Natural killer cell (primary cell): ENCODE data around the gene HECTD4. TPM values are rescaled to one million over a fixed set of nuclear protein-coding genes. Genes with fewer than 3 reads are reported as not detected.
"Not testable (repeated sequence)": the region's sequence is repeated elsewhere in the genome, so short reads cannot be mapped to it uniquely, and the experiment has no call there.

Experiments used
- ATAC-seq, 3 donors: fragments of 150-1000 bp in 2 of 3; fragments of 200-7000 bp in 1 of 3; cut with Tn5 transposase; 1 replicate in 1 of 3; 2 replicates in 2 of 3; pipeline ENCODE4 v1.10.0; 2021; ENCODE audit warnings: mild to moderate bottlenecking in 2 of 3, moderate library complexity in 2 of 3
- DNase-seq, 2 donors: peaks; one replicate each; pipeline versions ENCODE4 v3.0.0 to v3.0.0-alpha.2; 2013 to 2021; ENCODE audit warnings: mixed read lengths in 1 of 2
- H3K27ac ChIP-seq: one replicate; pipeline ENCODE4 v1.5.1; 2013; ENCODE audit warnings: mild to moderate bottlenecking, low read length
- H3K27me3 ChIP-seq: one replicate; pipeline ENCODE4 v1.6.1; 2013; ENCODE audit warnings: low read length; ENCODE audit not compliant: control insufficient read depth, insufficient read depth
- H3K36me3 ChIP-seq: one replicate; pipeline ENCODE4 v1.6.1; 2013; ENCODE audit warnings: low read length; ENCODE audit not compliant: control insufficient read depth, insufficient read depth
- H3K4me1 ChIP-seq: one replicate; pipeline ENCODE4 v1.6.1; 2013; ENCODE audit warnings: low read length; ENCODE audit not compliant: control insufficient read depth, insufficient read depth
- H3K4me3 ChIP-seq: one replicate; pipeline ENCODE4 v1.5.1; 2013; ENCODE audit warnings: low read length
- H3K9me3 ChIP-seq: one replicate; pipeline ENCODE4 v1.6.1; 2013; ENCODE audit warnings: low read length; ENCODE audit not compliant: control insufficient read depth, insufficient read depth
- H3K27ac Mint-ChIP-seq, 2 donors: one replicate each; pipeline ENCODE4 v1.8.0; 2022; ENCODE audit warnings: mild to moderate bottlenecking in 2 of 2, mixed read lengths in 2 of 2, moderate library complexity in 1 of 2
- H3K27me3 Mint-ChIP-seq, 2 donors: one replicate each; pipeline ENCODE4 v1.8.0; 2022; ENCODE audit warnings: low read depth in 2 of 2, mixed read lengths in 2 of 2
- H3K36me3 Mint-ChIP-seq: one replicate; pipeline ENCODE4 v1.8.0; 2022; ENCODE audit warnings: mixed read lengths
- H3K4me1 Mint-ChIP-seq, 2 donors: one replicate each; pipeline ENCODE4 v1.8.0; 2022; ENCODE audit warnings: mixed read lengths in 2 of 2
- H3K4me3 Mint-ChIP-seq: one replicate; pipeline ENCODE4 v1.8.0; 2022; ENCODE audit warnings: mild to moderate bottlenecking, moderate library complexity, mixed read lengths
- H3K9me3 Mint-ChIP-seq, 2 donors: one replicate each; pipeline ENCODE4 v1.8.0; 2022; ENCODE audit warnings: mixed read lengths in 2 of 2
- CTCF ChIP-seq: fragments of 200-600 bp; IDR thresholded peaks from one replicate; pipeline ENCODE4 v1.8.0; 2022; ENCODE audit warnings: antibody characterized with exemption
- WGBS: methylation state at CpG from one replicate; pipeline ENCODE4 v1.1.7; 2013; ENCODE audit warnings: missing lambda C conversion rate; ENCODE audit not compliant: insufficient coverage; 5-methylcytosine and 5-hydroxymethylcytosine counted together
- intact Hi-C: fragments of 100-400 bp; cut with micrococcal nuclease; formaldehyde crosslinking; loops from one replicate; pipeline ENCODE4 v1.14.2; 2022
- total RNA-seq, 4 donors: library from RNA; stranded (reverse); fragments of 120-200 nt in 1 of 4; gene quantifications; one replicate each; pipeline versions ENCODE4 v1.2.3 to v1.2.4, GENCODE V29; 2013 to 2022

HECTD4 gene
- total RNA-seq, 3 donors from 2014 or later (not counting 1 experiment from before 2014, with no cell fraction given) = 66.9 to 82.6 (median 79.2) TPM

- Histone ChIP-seq H3K4me1 (no peaks in the 10 kb centered on the region), H3K9me3 (no peaks in the 10 kb centered on the region), H3K4me3 (no peak overlapping the region), H3K36me3 (peaks cover 83% of the 10 kb centered on the region), H3K27ac (no peak overlapping the region), H3K27me3 (no peaks in the 10 kb centered on the region)
- 95% methylated on average over 2 of the region's 2 CpGs for WGBS
- Mint-ChIP-seq H3K4me1 (no peaks in the 10 kb centered on the region), H3K9me3 (no peaks in the 10 kb centered on the region), H3K4me3 (no peak overlapping the region), H3K36me3 (peaks cover 31% of the 10 kb centered on the region), H3K27ac (no peak overlapping the region), H3K27me3 (no peaks in the 10 kb centered on the region)
- no peak for ATAC-seq
- DNase-seq = no peak
- TF ChIP-seq CTCF = no peak
- intact Hi-C loops = no loop called here
Measured at GRCh38 chr12:112234303-112234702, 147.9 kb downstream of the HECTD4 start.

- intact Hi-C loops = no loop called here
- no peak overlapping the region for H3K27ac Mint-ChIP-seq
- H3K36me3 ChIP-seq = peaks cover 78% of the 10 kb centered on the region
- no peak for DNase-seq
- H3K27me3 ChIP-seq = no peaks in the 10 kb centered on the region
- H3K36me3 Mint-ChIP-seq = peaks cover 31% of the 10 kb centered on the region
- H3K4me1 Mint-ChIP-seq = no peaks in the 10 kb centered on the region
- H3K4me3 ChIP-seq = no peak overlapping the region
- no peaks in the 10 kb centered on the region for H3K27me3 Mint-ChIP-seq
- WGBS = 96% methylated on average over 4 of the region's 4 CpGs
- no peak overlapping the region for H3K4me3 Mint-ChIP-seq
- no peak for ATAC-seq
- no peak overlapping the region for H3K27ac ChIP-seq
- TF ChIP-seq CTCF = no peak
- no peaks in the 10 kb centered on the region for H3K9me3 ChIP-seq
- H3K9me3 Mint-ChIP-seq = no peaks in the 10 kb centered on the region
- H3K4me1 ChIP-seq = no peaks in the 10 kb centered on the region
Measured at GRCh38 chr12:112233242-112233641, 149.0 kb downstream of the HECTD4 start.

GRCh38 chr12:112230136-112230535 lies 152.1 kb downstream of the HECTD4 start:
- no peak overlapping the region for H3K4me3 ChIP-seq
- intact Hi-C loops = no loop called here
- H3K27ac ChIP-seq = no peak overlapping the region
- no peak for TF ChIP-seq CTCF
- no peak for ATAC-seq
- H3K9me3 ChIP-seq = no peaks in the 10 kb centered on the region
- H3K4me1 ChIP-seq = no peaks in the 10 kb centered on the region
- Mint-ChIP-seq H3K27ac (no peak overlapping the region), H3K36me3 (peaks cover 28% of the 10 kb centered on the region), H3K4me1 (no peaks in the 10 kb centered on the region), H3K27me3 (no peaks in the 10 kb centered on the region), H3K4me3 (no peak overlapping the region), H3K9me3 (no peaks in the 10 kb centered on the region)
- no peaks in the 10 kb centered on the region for H3K27me3 ChIP-seq
- WGBS = 100% methylated on average over 4 of the region's 4 CpGs
- H3K36me3 ChIP-seq = peaks cover 71% of the 10 kb centered on the region
- DNase-seq = no peak

GRCh38 chr12:112226768-112227167 lies 155.5 kb downstream of the HECTD4 start:
- peaks cover 54% of the 10 kb centered on the region for H3K36me3 ChIP-seq

GRCh38 chr12:112220628-112221027 lies 161.6 kb downstream of the HECTD4 start:
- H3K27ac ChIP-seq, H3K4me1 Mint-ChIP-seq, ATAC-seq, DNase-seq, H3K9me3 Mint-ChIP-seq, H3K36me3 Mint-ChIP-seq, H3K27me3 ChIP-seq, H3K27ac Mint-ChIP-seq, H3K9me3 ChIP-seq, H3K4me1 ChIP-seq, H3K4me3 Mint-ChIP-seq, intact Hi-C loops, H3K4me3 ChIP-seq, H3K27me3 Mint-ChIP-seq: not testable (repeated sequence)
- 97% methylated on average over 7 of the region's 7 CpGs for WGBS
- peaks cover 17% of the 10 kb centered on the region for H3K36me3 ChIP-seq

More at GRCh38 chr12:112226768-112227167, 155.5 kb downstream of the HECTD4 start:
- Mint-ChIP-seq H3K27ac (no peak overlapping the region), H3K36me3 (peaks cover 11% of the 10 kb centered on the region), H3K4me1 (no peaks in the 10 kb centered on the region), H3K27me3 (no peaks in the 10 kb centered on the region), H3K4me3 (no peak overlapping the region), H3K9me3 (no peaks in the 10 kb centered on the region)
- Histone ChIP-seq H3K27me3 (no peaks in the 10 kb centered on the region), H3K4me1 (no peaks in the 10 kb centered on the region), H3K27ac (no peak overlapping the region), H3K4me3 (no peak overlapping the region), H3K9me3 (no peaks in the 10 kb centered on the region)
- intact Hi-C loops = no loop called here
- no peak for TF ChIP-seq CTCF
- WGBS = 98% methylated on average over 3 of the region's 3 CpGs
- DNase-seq (no peak), ATAC-seq (no peak)
